KG1 (cell line): ENCODE measurements around the gene CTNNBL1.
"Not testable (repeated sequence)": the region's sequence is repeated elsewhere in the genome, so short reads cannot be mapped to it uniquely, and the experiment has no call there.

Source experiments
- DNase-seq: peaks from one replicate; lab custom pipeline; 2025; lab: John Stamatoyannopoulos, UW

The CTNNBL1 gene

GRCh38 chr20:37711994-37712964, 18.4 kb downstream of the CTNNBL1 start:
- DNase-seq, result no peak

- DNase-seq, result no peak
Observed at GRCh38 chr20:37713396-37713795, 19.6 kb downstream of the CTNNBL1 start.

DNA sequence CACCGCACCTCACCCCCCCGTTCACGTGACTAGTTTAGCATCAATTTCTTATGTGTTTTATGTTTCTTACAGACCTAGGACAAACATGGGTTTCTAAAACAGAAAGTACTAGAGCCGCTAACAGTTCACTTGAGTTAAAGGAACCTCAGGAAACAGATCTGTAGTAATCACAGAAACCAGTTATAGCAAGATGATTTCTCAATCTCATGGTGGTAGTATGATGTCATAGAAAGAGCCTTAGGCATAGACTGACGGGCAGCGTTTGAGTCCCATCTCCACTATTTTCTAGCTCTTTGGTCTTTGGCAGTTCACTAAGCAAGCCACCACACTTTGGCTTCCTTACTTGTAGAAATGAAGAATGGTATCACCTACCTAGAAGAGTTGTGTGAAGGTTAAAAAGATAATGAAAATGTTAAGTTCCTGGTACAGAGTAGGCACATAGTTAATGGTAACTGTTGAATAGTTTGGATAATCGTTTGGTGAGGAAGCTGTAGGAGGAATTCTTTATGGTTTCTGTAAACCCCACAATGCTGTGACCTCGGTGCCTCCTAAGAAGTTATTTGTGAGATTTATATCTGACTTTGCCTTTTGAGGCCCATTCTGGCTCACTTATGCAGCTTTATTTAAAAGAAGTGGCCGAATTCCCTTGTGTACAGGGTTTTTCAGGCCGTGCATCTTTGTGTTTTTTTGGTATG, 21.3 kb downstream of the CTNNBL1 start:
- peak; percentile 7 for DNase-seq

DNA sequence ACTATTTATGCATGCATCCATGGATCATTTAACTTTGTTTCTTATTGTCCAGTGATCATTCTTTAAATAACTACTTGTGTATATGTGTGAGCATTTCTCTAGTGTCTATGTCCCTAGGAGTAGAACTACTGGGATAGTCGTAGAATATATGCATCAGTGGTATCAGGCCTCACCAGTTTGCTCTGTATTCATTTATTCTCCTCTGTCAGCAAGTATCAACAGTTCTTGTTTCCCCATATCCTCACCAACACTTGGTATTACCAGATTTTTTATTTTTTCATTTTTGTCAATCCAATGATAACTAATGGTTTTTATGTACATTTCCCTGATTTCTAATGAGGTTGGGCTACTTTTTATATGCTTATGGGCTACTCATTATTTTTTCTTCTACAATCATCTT, 27.9 kb downstream of the CTNNBL1 start:
- DNase-seq, result no peak

GRCh38 chr20:37722312-37722711, 28.5 kb downstream of the CTNNBL1 start:
- DNase-seq, result not testable (repeated sequence)

DNA sequence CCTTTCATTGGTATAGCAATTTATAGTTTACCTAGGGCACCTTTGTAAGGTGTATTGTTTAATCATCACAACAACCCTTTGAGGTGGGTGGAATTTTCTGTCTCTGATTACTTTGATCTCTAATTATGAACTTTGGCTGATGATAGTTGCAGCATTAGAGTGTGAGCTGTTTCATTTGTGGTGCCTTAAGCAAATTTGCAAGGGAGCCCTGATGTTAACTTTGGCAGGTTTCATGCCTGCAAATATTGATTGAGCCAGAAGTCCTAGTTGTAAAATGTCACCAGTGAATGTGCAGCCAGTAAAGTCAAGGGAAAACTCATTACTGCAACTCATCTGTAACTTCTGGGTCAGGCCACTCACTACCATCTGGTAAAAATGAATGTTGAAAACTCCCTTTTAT, 29.8 kb downstream of the CTNNBL1 start:
- DNase-seq, result no peak

DNA sequence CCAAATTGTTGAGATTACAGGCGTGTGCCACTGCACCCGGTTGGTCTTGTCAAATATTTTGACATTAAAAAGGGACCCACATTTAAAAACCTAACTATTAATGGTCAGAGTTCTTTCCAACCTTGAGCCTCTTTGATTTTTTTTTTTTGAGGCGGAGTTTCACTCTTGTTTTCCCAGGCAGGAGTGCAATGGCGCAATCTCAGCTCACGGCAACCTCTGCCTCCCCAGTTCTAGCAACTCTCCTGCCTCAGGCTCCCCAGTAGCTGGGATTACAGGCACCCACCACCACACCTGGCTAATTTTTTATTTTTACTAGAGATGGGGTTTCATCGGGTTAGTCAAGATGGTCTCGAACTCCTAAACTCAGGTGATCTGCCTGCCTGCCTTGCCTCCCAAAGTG, 31.3 kb downstream of the CTNNBL1 start:
- DNase-seq, result no peak

DNA sequence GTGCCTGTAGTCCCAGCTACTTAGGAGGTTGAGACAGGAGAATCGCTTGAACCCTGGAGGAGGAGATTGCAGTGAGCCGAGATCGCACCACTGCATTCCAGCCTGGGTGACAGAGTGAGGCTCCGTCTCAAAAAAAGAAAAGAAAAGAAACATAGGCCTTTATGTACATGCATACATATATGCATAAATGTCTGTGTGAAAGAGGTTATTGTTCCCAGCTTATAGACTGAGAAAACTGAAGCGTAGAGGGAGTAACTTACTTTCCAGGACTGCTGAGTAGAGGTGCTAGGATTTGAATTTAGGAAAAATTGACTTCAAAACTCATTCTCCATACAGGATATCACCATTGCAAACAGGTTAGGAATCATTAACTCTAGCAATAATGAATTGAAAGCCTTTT, 32.0 kb downstream of the CTNNBL1 start:
- no peak for DNase-seq

GRCh38 chr20:37726321-37726720, 32.5 kb downstream of the CTNNBL1 start:
- DNase-seq, result no peak

DNA sequence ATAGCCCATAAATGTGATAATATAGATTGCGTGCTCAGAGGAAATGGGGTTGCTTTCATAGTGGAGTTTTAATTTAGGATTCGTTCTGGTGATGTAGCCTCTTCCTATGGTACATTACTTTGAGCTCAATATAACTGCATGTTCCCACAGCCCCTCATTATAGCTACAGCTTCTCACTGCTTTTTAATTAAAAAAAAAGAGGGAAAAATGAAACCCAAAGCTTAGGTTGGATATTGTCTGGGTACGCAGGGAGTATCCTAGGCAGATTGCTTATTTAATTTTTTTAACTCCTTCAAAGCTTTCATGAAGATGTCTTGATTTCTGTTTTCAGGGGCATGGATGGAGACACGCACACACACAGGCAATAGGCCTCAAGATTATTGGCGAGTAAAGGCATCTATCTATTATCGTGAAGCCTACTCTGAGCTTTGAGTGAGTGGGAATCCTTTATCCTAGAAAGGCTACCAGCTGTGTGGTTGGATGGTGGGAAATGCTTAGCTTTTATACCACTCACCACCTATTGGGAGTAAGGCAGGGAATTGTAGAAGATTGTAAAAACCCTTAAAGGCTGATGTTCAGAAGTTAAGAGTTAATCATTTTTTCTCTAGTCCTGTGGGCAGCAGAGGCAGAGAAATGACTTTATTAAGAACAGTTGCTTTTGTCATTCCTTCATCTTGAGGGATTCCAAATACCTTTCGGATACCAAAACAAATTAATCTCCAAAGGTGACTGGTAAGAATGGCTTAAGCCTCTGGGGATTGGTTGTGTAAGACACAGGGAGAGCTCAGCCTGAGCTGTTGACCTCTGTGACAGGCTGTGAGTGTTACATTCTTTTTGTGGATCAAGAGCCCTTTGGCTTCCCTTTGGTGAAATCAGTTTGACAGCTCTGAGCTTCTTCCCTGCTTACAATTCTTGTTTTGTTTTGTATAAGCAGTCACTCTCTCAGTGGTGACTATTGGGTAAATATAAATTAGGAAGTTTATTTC, 33.4 kb downstream of the CTNNBL1 start:
- no peak for DNase-seq

DNA sequence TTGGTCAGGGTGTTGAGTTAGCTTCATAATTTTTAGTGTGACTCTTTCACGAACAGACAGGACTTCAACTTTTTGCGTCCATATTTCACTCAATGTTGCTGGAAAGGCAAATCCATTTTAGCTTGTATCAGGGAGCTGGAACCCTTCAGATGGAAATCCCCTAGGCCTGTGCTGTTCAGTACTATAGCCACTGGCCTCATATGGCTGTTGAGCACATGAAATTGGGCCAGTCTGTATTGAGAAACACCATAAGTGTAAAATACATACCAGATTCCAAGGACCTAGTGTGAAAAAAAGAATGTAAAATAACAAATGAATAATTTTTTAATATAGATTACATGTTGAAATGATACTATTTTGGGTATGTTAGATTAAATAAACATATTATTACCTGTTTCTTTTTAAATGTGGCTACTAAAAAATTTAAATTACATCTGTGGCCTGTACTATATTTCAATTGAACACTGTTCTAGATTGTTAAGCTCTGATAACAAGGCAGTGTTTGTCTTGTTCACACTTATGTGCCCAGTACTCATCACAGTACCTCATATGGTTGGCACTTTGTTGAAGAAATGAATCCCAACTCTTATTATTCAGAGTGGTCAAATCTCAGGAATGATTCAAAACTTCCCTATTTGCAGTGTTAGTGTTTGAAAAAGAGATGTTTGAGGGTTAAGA, 34.3 kb downstream of the CTNNBL1 start:
- no peak for DNase-seq

DNA sequence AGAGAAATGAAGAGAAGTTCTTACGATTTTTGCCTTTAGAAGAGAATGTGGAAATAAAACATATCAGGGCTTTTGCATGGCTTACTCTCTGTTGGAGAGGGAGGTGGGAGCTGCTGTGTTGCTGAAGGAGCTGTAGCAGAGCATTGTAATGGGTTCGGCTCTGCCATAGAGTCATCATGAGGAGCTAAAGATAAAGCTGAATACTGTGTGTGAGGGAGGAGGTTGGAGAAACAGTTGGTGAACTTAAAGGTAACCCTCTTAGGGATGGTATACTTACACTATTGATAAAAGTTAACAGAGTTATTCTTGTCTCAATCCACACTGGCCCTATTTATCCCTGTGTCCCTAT, 34.8 kb downstream of the CTNNBL1 start:
- DNase-seq, result no peak

DNA sequence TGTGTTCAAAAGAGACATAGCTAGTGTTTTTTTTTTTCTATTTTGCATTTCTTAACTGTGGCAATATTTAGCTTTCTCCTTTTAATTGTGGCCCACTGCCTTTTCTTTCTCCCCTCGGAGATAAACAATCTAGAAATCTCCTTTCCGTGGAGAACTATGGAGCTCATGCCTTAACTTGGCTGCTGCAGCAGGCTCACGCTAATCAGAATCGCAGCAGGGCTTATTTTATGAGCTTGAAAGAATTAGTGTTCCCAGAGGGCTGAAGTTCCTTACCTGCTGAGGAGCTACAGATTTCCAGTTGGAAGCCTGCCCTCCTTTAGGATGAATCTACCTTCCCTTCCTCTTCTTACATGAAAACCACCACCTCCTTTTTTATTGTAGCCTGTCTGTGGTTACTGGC, 35.6 kb downstream of the CTNNBL1 start:
- DNase-seq, result no peak

DNA sequence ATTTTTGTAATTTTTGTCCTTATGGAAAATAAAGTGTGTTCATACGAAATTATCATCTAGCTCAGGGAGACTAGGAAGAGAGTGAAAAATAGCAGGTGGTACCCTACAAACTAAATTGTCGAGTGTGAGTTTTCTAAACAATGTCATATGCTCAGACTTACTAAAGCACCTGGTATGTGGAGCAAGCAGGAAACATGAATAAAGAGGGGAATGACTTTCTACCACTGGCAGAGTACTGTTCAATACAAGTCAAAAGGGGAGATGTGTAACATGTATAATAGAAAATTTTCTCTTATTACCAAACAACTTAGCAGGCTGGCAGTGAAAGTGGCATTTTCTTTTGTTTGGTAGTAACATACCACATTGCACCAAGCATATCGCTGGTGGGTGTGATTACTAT, 36.1 kb downstream of the CTNNBL1 start:
- DNase-seq, result no peak

- no peak for DNase-seq
Observed at GRCh38 chr20:37733416-37733815, 39.6 kb downstream of the CTNNBL1 start.

DNA sequence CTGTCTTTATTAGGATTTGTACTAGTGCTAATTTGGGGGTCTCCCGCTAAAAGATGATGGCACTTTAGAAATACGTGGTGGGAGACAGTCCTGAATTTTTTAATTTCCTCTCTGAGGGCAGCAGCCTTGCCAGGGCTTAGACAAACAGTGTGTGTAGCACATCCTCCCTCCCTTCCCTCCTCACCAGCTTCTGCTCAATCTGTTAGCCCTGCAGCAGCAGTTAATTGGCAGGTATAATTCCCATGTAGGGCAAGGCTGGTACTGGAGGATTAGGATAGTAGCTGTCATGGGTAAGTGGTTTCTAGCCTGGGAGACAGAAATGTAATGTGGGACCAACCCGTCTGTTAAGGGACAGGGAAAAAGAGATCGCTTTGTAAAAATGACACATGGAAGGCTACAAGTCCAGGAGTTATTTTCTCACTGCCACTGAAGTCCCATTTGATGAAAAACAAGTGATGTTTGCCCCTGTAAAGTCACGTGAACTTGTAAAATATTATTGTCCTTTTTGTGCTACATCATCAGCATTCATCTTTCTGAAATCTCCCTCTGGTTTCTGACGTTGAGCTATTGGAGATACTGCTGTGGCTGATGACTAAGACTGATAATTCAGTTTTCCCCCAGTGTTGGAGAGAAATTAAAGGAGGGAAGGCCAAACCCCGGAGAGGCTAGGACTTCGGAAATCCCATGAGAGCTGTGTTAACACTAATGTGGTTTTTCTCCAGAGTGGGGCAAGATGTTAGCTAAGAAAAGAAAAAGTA, 40.6 kb downstream of the CTNNBL1 start:
- DNase-seq, result no peak

GRCh38 chr20:37735541-37735940, 41.7 kb downstream of the CTNNBL1 start:
- no peak for DNase-seq

GRCh38 chr20:37736132-37736531, 42.3 kb downstream of the CTNNBL1 start:
- no peak for DNase-seq

- no peak for DNase-seq
Observed at GRCh38 chr20:37737826-37738420, 44.1 kb downstream of the CTNNBL1 start.

- no peak for DNase-seq
Observed at GRCh38 chr20:37741055-37741454, 47.2 kb downstream of the CTNNBL1 start.
